B cell (primary cell): ENCODE data around the gene CMIP. TPM values are rescaled to one million over a fixed set of nuclear protein-coding genes. Genes with fewer than 3 reads are reported as not detected.

ENCODE experiments used
- ATAC-seq: fragments of 200-7000 bp; cut with Tn5 transposase; one replicate; pipeline ENCODE4 v1.10.0; 2021; ENCODE audit warnings: low read depth, mild to moderate bottlenecking, moderate number of reproducible peaks, moderate library complexity
- CTCF ChIA-PET: fragments of 350-600 bp; sonication (Branson Sonifier 250); formaldehyde crosslinking; loops from one replicate; lab custom pipeline; 2021; ENCODE audit warnings: antibody characterized with exemption, inconsistent platforms; lab: Charles Lee
- POLR2A ChIA-PET: fragments of 350-600 bp; sonication (Branson Sonifier 250); formaldehyde crosslinking; loops from one replicate; lab custom pipeline; 2021; ENCODE audit warnings: antibody characterized with exemption; lab: Charles Lee
- DNase-seq: peaks from one replicate; pipeline ENCODE4 v3.0.0; 2013
- H2AFZ ChIP-seq: 2 replicates; pipeline ENCODE4 v1.6.1; 2012; ENCODE audit warnings: mild to moderate bottlenecking, low read depth, low read length; ENCODE audit not compliant: insufficient read depth, poor library complexity, severe bottlenecking
- H3K27ac ChIP-seq, 2 donors: 1 replicate in 1 of 2; 2 replicates in 1 of 2; pipeline ENCODE4 v1.5.1; 2012 to 2013; ENCODE audit warnings: low read length in 2 of 2, mild to moderate bottlenecking in 2 of 2, moderate library complexity in 1 of 2
- H3K27me3 ChIP-seq, 4 experiments: fragments of 200-600 bp in 1 of 4; sonication (generic) in 1 of 4; replicated peaks in 1 of 4; 1 replicate in 2 of 4; 2 replicates in 2 of 4; pipeline versions ENCODE4 v1.6.1 to v1.7.0; 2013 to 2016; ENCODE audit warnings: low read length in 3 of 4, mild to moderate bottlenecking in 2 of 4, mixed read lengths in 1 of 4, moderate library complexity in 1 of 4; ENCODE audit not compliant: insufficient read depth in 4 of 4, control insufficient read depth in 3 of 4; ENCODE audit errors: control extremely low read depth in 1 of 4
- H3K36me3 ChIP-seq, 2 experiments: replicated peaks in 1 of 2; 1 replicate in 1 of 2; 2 replicates in 1 of 2; pipeline versions ENCODE4 v1.6.1 to v1.7.1; 2013; ENCODE audit warnings: low read length in 1 of 2; ENCODE audit not compliant: insufficient read depth in 2 of 2, control insufficient read depth in 1 of 2; ENCODE audit errors: control extremely low read depth in 1 of 2, extremely low read depth in 1 of 2
- H3K4me1 ChIP-seq, 2 donors: fragments of 200-600 bp in 1 of 2; sonication (generic) in 1 of 2; 1 replicate in 1 of 2; 2 replicates in 1 of 2; pipeline versions ENCODE4 v1.5.1 to v1.6.1; 2013 to 2017; ENCODE audit warnings: low read length in 2 of 2; ENCODE audit not compliant: control insufficient read depth in 2 of 2, insufficient read depth in 2 of 2
- H3K4me2 ChIP-seq: replicated peaks from 2 replicates; pipeline ENCODE3; 2012; ENCODE audit warnings: mild to moderate bottlenecking, low read depth, low read length; ENCODE audit not compliant: poor library complexity, severe bottlenecking
- H3K4me3 ChIP-seq, 5 experiments: fragments of 200-600 bp in 1 of 5; sonication (generic) in 1 of 5; 1 replicate in 3 of 5; 2 replicates in 2 of 5; pipeline versions ENCODE4 v1.5.1 to v1.7.0; 2011 to 2016; ENCODE audit warnings: low read length in 4 of 5, mild to moderate bottlenecking in 4 of 5, low read depth in 2 of 5, control low read depth in 1 of 5, moderate library complexity in 1 of 5; ENCODE audit not compliant: insufficient read depth in 1 of 5; ENCODE audit errors: control extremely low read depth in 1 of 5, extremely low read depth in 1 of 5
- H3K79me2 ChIP-seq: fragments of 200-600 bp; sonication (generic); one replicate; pipeline ENCODE4 v1.6.0; 2016; ENCODE audit warnings: low read length; ENCODE audit not compliant: control insufficient read depth, insufficient read depth
- H3K9ac ChIP-seq: fragments of 200-600 bp; sonication (generic); 2 replicates; pipeline ENCODE4 v1.6.1; 2017; ENCODE audit warnings: mild to moderate bottlenecking, low read length, moderate library complexity
- H3K9me3 ChIP-seq, 3 donors: one replicate each; pipeline versions ENCODE4 v1.6.1 to v1.7.1; 2013; ENCODE audit warnings: low read length in 2 of 3; ENCODE audit not compliant: control insufficient read depth in 2 of 3, insufficient read depth in 1 of 3; ENCODE audit errors: control extremely low read depth in 1 of 3
- H4K20me1 ChIP-seq: 2 replicates; pipeline ENCODE4 v1.6.0; 2012; ENCODE audit warnings: mild to moderate bottlenecking, low read length; ENCODE audit not compliant: insufficient read depth, control insufficient read depth, poor library complexity, severe bottlenecking
- H3K27ac Mint-ChIP-seq: one replicate; pipeline ENCODE4 v1.8.0; 2021; ENCODE audit warnings: mixed read lengths
- H3K27me3 Mint-ChIP-seq: one replicate; pipeline ENCODE4 v1.8.0; 2021; ENCODE audit warnings: mixed read lengths
- H3K4me1 Mint-ChIP-seq: one replicate; pipeline ENCODE4 v1.8.0; 2021; ENCODE audit warnings: mixed read lengths
- H3K4me3 Mint-ChIP-seq: one replicate; pipeline ENCODE4 v1.8.0; 2021; ENCODE audit warnings: mixed read lengths
- H3K9me3 Mint-ChIP-seq: one replicate; pipeline ENCODE4 v1.8.0; 2022; ENCODE audit warnings: mixed read lengths; ENCODE audit not compliant: insufficient read depth
- EZH2 ChIP-seq: IDR thresholded peaks from 2 replicates; pipeline ENCODE4 v1.6.1; 2012; ENCODE audit warnings: borderline replicate concordance, low read depth, mild to moderate bottlenecking, moderate library complexity, low read length; ENCODE audit not compliant: insufficient read depth, poor library complexity, severe bottlenecking
- WGBS: methylation state at CpG from one replicate; pipeline ENCODE4 v1.1.5; 2013; ENCODE audit warnings: missing lambda C conversion rate; ENCODE audit not compliant: insufficient coverage; 5-methylcytosine and 5-hydroxymethylcytosine counted together
- intact Hi-C: fragments of 100-400 bp; cut with micrococcal nuclease; formaldehyde crosslinking; loops from one replicate; pipeline ENCODE4 v1.10.0; 2022
- polyA plus RNA-seq: library from polyadenylated mRNA; depleted of rRNA; stranded (reverse); fragments of >200 nt; gene quantifications from 2 replicates; pipeline ENCODE4 v1.2.3, GENCODE V29; 2012
- total RNA-seq, 2 donors: library from RNA; stranded (reverse); fragments of 120-200 nt in 1 of 2; gene quantifications; 1 replicate in 1 of 2; 2 replicates in 1 of 2; pipeline versions ENCODE4 v1.2.3 to v1.2.4, GENCODE V29; 2013 to 2022
- TF ChIP-seq, protein P1 (sequence below): fragments of 200-600 bp; IDR thresholded peaks from one replicate; pipeline ENCODE4 v1.8.0; 2022; ENCODE audit warnings: antibody characterized with exemption, mild to moderate bottlenecking

Gene CMIP
- total and polyA plus RNA-seq, 2 donors (not counting 1 experiment from before 2014, with no cell fraction given), result 27.1 to 155 TPM

DNA sequence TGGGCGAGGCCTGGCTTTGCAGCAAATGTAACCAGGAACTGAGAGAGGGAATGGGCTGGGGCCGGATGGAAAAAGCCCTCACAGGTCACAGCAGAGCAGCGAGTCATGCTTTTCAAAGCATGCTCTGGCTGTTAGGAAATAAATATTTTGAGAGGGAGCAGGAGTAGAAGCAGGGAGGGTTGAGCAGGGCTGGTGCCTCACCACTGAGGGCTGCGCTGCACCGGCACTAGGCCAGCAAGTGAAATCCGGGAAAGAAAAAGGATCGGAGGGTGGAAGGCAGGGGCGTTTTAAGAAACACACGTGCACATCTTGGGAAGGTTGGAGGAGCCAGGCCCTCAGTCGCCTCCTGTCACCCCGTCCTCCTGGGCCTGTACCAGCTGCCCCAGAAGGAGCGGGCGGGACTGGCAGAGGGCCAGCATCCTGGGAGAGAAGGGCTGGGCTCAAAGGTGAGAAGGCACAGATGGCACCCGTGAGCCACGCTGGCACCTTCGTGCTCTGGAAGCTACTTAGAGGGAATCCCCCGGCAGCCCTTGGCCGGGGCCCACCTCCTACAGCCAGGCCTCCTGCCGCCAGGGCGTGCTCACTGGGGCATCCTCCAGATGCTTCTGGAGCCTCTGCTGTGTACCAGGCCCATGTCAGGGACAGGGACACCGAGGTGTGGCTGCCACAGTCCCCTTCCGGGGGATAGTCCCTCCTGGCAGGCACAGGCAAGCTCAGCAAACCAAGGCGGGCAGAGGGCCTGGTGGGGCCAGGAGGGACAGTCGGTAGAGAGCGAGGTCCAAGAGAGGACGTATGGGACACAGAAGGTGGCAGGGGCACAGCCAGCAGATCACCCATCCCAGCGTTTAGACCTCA is 263.0 kb downstream of the CMIP start:
- POLR2A ChIA-PET, result no interaction called here
- H3K27me3 ChIP-seq, result no peaks in the 10 kb centered on the region

More for the DNA sequence above, 263.0 kb downstream of the CMIP start:
- Histone ChIP-seq H4K20me1 (no peaks in the 10 kb centered on the region), H3K27ac (no peak overlapping the region), H3K9ac (no peak overlapping the region), H3K4me1 (no peaks in the 10 kb centered on the region), H3K4me2 (no peak overlapping the region), H3K36me3 (peaks cover 0 to 58% of the 10 kb centered on the region in 2 experiments), H3K9me3 (no peaks in the 10 kb centered on the region), H2AFZ (no peak overlapping the region), H3K4me3 (no peak overlapping the region), H3K79me2 (no peaks in the 10 kb centered on the region)
- no peak for TF ChIP-seq EZH2
- TF ChIP-seq, protein P1, sequence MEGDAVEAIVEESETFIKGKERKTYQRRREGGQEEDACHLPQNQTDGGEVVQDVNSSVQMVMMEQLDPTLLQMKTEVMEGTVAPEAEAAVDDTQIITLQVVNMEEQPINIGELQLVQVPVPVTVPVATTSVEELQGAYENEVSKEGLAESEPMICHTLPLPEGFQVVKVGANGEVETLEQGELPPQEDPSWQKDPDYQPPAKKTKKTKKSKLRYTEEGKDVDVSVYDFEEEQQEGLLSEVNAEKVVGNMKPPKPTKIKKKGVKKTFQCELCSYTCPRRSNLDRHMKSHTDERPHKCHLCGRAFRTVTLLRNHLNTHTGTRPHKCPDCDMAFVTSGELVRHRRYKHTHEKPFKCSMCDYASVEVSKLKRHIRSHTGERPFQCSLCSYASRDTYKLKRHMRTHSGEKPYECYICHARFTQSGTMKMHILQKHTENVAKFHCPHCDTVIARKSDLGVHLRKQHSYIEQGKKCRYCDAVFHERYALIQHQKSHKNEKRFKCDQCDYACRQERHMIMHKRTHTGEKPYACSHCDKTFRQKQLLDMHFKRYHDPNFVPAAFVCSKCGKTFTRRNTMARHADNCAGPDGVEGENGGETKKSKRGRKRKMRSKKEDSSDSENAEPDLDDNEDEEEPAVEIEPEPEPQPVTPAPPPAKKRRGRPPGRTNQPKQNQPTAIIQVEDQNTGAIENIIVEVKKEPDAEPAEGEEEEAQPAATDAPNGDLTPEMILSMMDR, result no peak
- intact Hi-C loops, result no loop called here
- ATAC-seq (no peak), DNase-seq (no peak)
- Mint-ChIP-seq H3K27me3 (no peaks in the 10 kb centered on the region), H3K4me3 (no peak overlapping the region), H3K4me1 (no peaks in the 10 kb centered on the region), H3K9me3 (no peaks in the 10 kb centered on the region), H3K27ac (no peak overlapping the region)
- CTCF ChIA-PET, result no interaction called here
- WGBS, result 96% methylated on average over 27 of the region's 27 CpGs
